ENCODE results near the gene IL3RA.

The IL3RA gene

GRCh38 chrX:1368385-1368698 lies 31.8 kb downstream of the IL3RA start:
- H3K4me3 ChIP-seq (ENCODE audit: insufficient read depth, low read length, poor library complexity, severe bottlenecking), result no peak overlapping the region
- H3K27me3 ChIP-seq (ENCODE audit: low read length), result no peaks in the 10 kb centered on the region
- TF ChIP-seq CTCF (IDR thresholded peaks at IDR 0.05; ENCODE audit: insufficient read depth, low read length, poor library complexity, severe bottlenecking), result no peak
- no peak overlapping the region for H2AFZ ChIP-seq (ENCODE audit: low read depth, low read length, severe bottlenecking)
- H3K9ac ChIP-seq (ENCODE audit: low read length), result no peak overlapping the region
- H3K9me2 ChIP-seq (replicated peaks; ENCODE audit: insufficient read depth, low read length), result no peaks in the 10 kb centered on the region
- no peaks in the 10 kb centered on the region for H3K36me3 ChIP-seq (ENCODE audit: low read length)
- no peak overlapping the region for H3K4me2 ChIP-seq (ENCODE audit: low read depth, low read length, poor library complexity, severe bottlenecking)
- H4K20me1 ChIP-seq (ENCODE audit: low read depth, low read length), result no peaks in the 10 kb centered on the region
- no peaks in the 10 kb centered on the region for H3K9me3 ChIP-seq (ENCODE audit: insufficient read depth, low read length)
- no peaks in the 10 kb centered on the region for H3F3A ChIP-seq (ENCODE audit: insufficient read depth)
- no peaks in the 10 kb centered on the region for H3K79me2 ChIP-seq (ENCODE audit: insufficient read depth, low read length)
- H3K27ac ChIP-seq (ENCODE audit: low read depth, low read length), result no peak overlapping the region

- TF ChIP-seq CTCF (IDR thresholded peaks at IDR 0.05; ENCODE audit: insufficient read depth, low read length, poor library complexity, severe bottlenecking), result no peak
- TF ChIP-seq EZH2phosphoT487 (conservative IDR thresholded peaks at IDR 0.05; ENCODE audit: low read length), result no peak
- H3K79me2 ChIP-seq (ENCODE audit: insufficient read depth, low read length), result no peaks in the 10 kb centered on the region
- H3K9ac ChIP-seq (ENCODE audit: low read length), result no peak overlapping the region
- no peaks in the 10 kb centered on the region for H4K20me1 ChIP-seq (ENCODE audit: low read depth, low read length)
- no peak overlapping the region for H3K4me2 ChIP-seq (ENCODE audit: low read depth, low read length, poor library complexity, severe bottlenecking)
- peaks cover 3% of the 10 kb centered on the region; the same call in 1 of the 2 replicates for H3F3A ChIP-seq (ENCODE audit: insufficient read depth)
- no peak overlapping the region for H2AFZ ChIP-seq (ENCODE audit: low read depth, low read length, severe bottlenecking)
- no peaks in the 10 kb centered on the region for H3K36me3 ChIP-seq (ENCODE audit: low read length)
- H3K4me3 ChIP-seq (ENCODE audit: insufficient read depth, low read length, poor library complexity, severe bottlenecking), result no peak overlapping the region
- H3K9me2 ChIP-seq (replicated peaks; ENCODE audit: insufficient read depth, low read length), result no peaks in the 10 kb centered on the region
- no peaks in the 10 kb centered on the region for H3K9me3 ChIP-seq (ENCODE audit: insufficient read depth, low read length)
- no peaks in the 10 kb centered on the region for H3K27me3 ChIP-seq (ENCODE audit: low read length)
- H3K27ac ChIP-seq (ENCODE audit: low read depth, low read length), result no peak overlapping the region
Measured at GRCh38 chrX:1378306-1378759, 41.7 kb downstream of the IL3RA start.

- no peaks in the 10 kb centered on the region for H3K9me2 ChIP-seq (replicated peaks; ENCODE audit: insufficient read depth, low read length)
- H3K27ac ChIP-seq (ENCODE audit: low read depth, low read length), result no peak overlapping the region
- no peaks in the 10 kb centered on the region for H4K20me1 ChIP-seq (ENCODE audit: low read depth, low read length)
- H3K79me2 ChIP-seq (ENCODE audit: insufficient read depth, low read length), result no peaks in the 10 kb centered on the region
- H3K36me3 ChIP-seq (ENCODE audit: low read length), result no peaks in the 10 kb centered on the region
- H3F3A ChIP-seq (ENCODE audit: insufficient read depth), result peaks cover 3% of the 10 kb centered on the region; the same call in 1 of the 2 replicates
- H3K9ac ChIP-seq (ENCODE audit: low read length), result no peak overlapping the region
- TF ChIP-seq EZH2phosphoT487 (conservative IDR thresholded peaks at IDR 0.05; ENCODE audit: low read length) (no peak), CTCF (IDR thresholded peaks at IDR 0.05; ENCODE audit: insufficient read depth, low read length, poor library complexity, severe bottlenecking) (no peak)
- H3K4me3 ChIP-seq (ENCODE audit: insufficient read depth, low read length, poor library complexity, severe bottlenecking), result no peak overlapping the region
- no peak overlapping the region for H3K4me2 ChIP-seq (ENCODE audit: low read depth, low read length, poor library complexity, severe bottlenecking)
- H3K9me3 ChIP-seq (ENCODE audit: insufficient read depth, low read length), result no peaks in the 10 kb centered on the region
- H3K27me3 ChIP-seq (ENCODE audit: low read length), result no peaks in the 10 kb centered on the region
- H2AFZ ChIP-seq (ENCODE audit: low read depth, low read length, severe bottlenecking), result no peak overlapping the region
Measured at GRCh38 chrX:1380672-1381233, 44.2 kb downstream of the IL3RA start.
